ENCODE results near the gene MYORG. TPM values are rescaled to one million over a fixed set of nuclear protein-coding genes. Genes with fewer than 3 reads are reported as not detected.
A peak's percentile ranks its signal among the peaks of the same experiment; 100 is the strongest.

Gene MYORG
- total RNA-seq, 1 donor from 2014 or later = 5.5 TPM

- H3K27ac Mint-ChIP-seq = no peak overlapping the region
- peaks cover 16% of the 10 kb centered on the region for H3K4me1 Mint-ChIP-seq
- H3K9me3 Mint-ChIP-seq = no peaks in the 10 kb centered on the region
- H3K36me3 Mint-ChIP-seq = no peaks in the 10 kb centered on the region
- no peak for TF ChIP-seq CTCF (IDR thresholded peaks at IDR 0.05; ENCODE audit: unreplicated experiment)
- no peaks in the 10 kb centered on the region for H3K27me3 Mint-ChIP-seq (ENCODE audit: low read depth)
- no peak overlapping the region for H3K4me3 Mint-ChIP-seq
- DNase-seq (ENCODE audit: low spot score in 2 of 2, unreplicated experiment in 2 of 2) = no peak
These were observed 50.0 kb downstream of the MYORG start for GRCh38 chr9:34326690-34327089.

- H3K36me3 Mint-ChIP-seq = no peaks in the 10 kb centered on the region
- no peak for TF ChIP-seq CTCF (IDR thresholded peaks at IDR 0.05; ENCODE audit: unreplicated experiment)
- H3K4me1 Mint-ChIP-seq = peaks cover 4% of the 10 kb centered on the region
- no peaks in the 10 kb centered on the region for H3K9me3 Mint-ChIP-seq
- no peak overlapping the region for H3K4me3 Mint-ChIP-seq
- peak overlapping the region; percentile 25 for H3K27ac Mint-ChIP-seq
- no peak for DNase-seq (ENCODE audit: low spot score in 2 of 2, unreplicated experiment in 2 of 2)
- no peaks in the 10 kb centered on the region for H3K27me3 Mint-ChIP-seq (ENCODE audit: low read depth)
These were observed 53.7 kb downstream of the MYORG start for GRCh38 chr9:34322899-34323591.

DNA sequence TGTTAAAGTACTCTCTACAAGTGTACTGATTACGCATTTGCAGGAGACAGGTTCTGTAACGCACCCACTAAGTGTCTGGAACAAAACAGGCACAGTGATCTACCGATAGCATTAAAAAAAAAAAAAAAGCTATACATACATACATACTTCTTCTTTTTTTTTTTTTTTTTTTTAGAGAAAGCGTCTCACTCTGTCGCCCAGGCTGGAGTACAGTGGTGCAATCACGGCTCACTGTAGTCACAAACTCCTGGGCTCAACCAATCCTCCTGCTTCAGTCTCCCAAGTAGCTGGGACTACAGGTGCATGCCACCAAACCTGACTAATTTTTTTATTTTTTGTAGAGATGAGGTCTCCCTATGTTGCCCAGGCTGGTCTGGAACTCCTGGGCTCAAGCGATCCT, 55.2 kb downstream of the MYORG start:
- Mint-ChIP-seq H3K27ac (no peak overlapping the region), H3K27me3 (ENCODE audit: low read depth) (no peaks in the 10 kb centered on the region), H3K36me3 (no peaks in the 10 kb centered on the region), H3K9me3 (no peaks in the 10 kb centered on the region), H3K4me3 (no peak overlapping the region), H3K4me1 (no peaks in the 10 kb centered on the region)
- no peak for TF ChIP-seq CTCF (IDR thresholded peaks at IDR 0.05; ENCODE audit: unreplicated experiment)
- DNase-seq (ENCODE audit: low spot score in 2 of 2, unreplicated experiment in 2 of 2) = no peak

DNA sequence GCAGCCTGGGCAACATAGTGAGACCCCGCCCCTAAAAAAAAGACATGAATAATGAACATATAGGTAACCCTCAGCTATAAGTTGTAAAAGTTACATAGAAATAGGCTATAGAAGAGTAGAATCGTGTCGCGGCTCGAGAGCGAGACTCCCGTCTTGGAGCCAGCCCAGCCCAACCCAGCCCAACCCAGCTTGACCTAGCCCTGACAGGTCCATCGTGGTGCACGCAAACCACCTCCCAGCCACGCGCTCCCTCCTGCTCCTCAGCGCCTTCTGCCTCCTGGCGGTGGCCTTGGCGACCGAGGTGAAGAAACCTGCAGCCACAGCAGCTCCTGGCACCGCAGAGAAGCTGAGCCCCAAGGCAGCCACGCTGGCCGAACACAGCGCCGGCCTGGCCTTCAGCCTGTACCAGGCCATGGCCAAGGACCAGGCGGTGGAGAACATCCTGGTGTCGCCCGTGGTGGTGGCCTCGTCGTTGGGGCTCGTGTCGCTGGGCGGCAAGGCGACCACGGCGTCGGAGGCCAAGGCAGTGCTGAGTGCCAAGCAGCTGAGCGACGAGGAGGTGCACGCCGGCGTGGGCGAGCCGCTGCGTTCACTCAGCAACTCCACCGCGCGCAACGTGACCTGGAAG, 58.4 kb downstream of the MYORG start:
- no peak for DNase-seq (ENCODE audit: low spot score in 2 of 2, unreplicated experiment in 2 of 2)
- Mint-ChIP-seq H3K27ac (no peak overlapping the region), H3K4me1 (no peaks in the 10 kb centered on the region), H3K9me3 (no peaks in the 10 kb centered on the region), H3K36me3 (no peaks in the 10 kb centered on the region), H3K27me3 (ENCODE audit: low read depth) (no peaks in the 10 kb centered on the region), H3K4me3 (no peak overlapping the region)
- TF ChIP-seq CTCF (IDR thresholded peaks at IDR 0.05; ENCODE audit: unreplicated experiment) = no peak

- no peaks in the 10 kb centered on the region for H3K27me3 Mint-ChIP-seq (ENCODE audit: low read depth)
These were observed 59.3 kb downstream of the MYORG start for GRCh38 chr9:34317436-34317835.

More at GRCh38 chr9:34317436-34317835, 59.3 kb downstream of the MYORG start:
- H3K9me3 Mint-ChIP-seq = no peaks in the 10 kb centered on the region
- no peak for DNase-seq (ENCODE audit: low spot score in 2 of 2, unreplicated experiment in 2 of 2)
- no peaks in the 10 kb centered on the region for H3K4me1 Mint-ChIP-seq
- no peak overlapping the region for H3K27ac Mint-ChIP-seq
- no peak for TF ChIP-seq CTCF (IDR thresholded peaks at IDR 0.05; ENCODE audit: unreplicated experiment)
- H3K36me3 Mint-ChIP-seq = no peaks in the 10 kb centered on the region
- H3K4me3 Mint-ChIP-seq = no peak overlapping the region

Other genes starting within 250 kb of the MYORG start
- 37.0 to 40.1 TPM (median 38.0 TPM) in 3 replicates for gene UBAP1, start 197.9 kb downstream of the MYORG start, total RNA-seq
- 3.5 to 3.9 TPM (median 3.5 TPM) in 3 replicates for gene KIF24, start 47.6 kb downstream of the MYORG start, total RNA-seq
- gene NUDT2, start 47.3 kb downstream of the MYORG start, total RNA-seq = 16.5 to 21.2 TPM (median 17.8 TPM) in 3 replicates
- 16.9 to 18.2 TPM (median 18.1 TPM) in 3 replicates for gene FAM219A, start 81.7 kb upstream of the MYORG start, total RNA-seq
- gene DNAI1, start 81.9 kb upstream of the MYORG start, total RNA-seq = not detected in 3 replicates
- 0.96 to 1.1 TPM (median 1.0 TPM) in 3 replicates for gene ENHO, start 146.1 kb upstream of the MYORG start, total RNA-seq
- gene CNTFR, start 212.8 kb upstream of the MYORG start, total RNA-seq = 25.9 to 28.9 TPM (median 27.0 TPM) in 3 replicates
- gene RPP25L, start 235.2 kb upstream of the MYORG start, total RNA-seq = 20.2 to 24.6 TPM (median 24.5 TPM) in 3 replicates
- gene DCTN3, start 243.6 kb upstream of the MYORG start, total RNA-seq = 76.7 to 80.1 TPM (median 77.1 TPM) in 3 replicates